Chondrocyte (in vitro differentiated cells): ENCODE data around the gene GARNL3. TPM values are rescaled to one million over a fixed set of nuclear protein-coding genes. Genes with fewer than 3 reads are reported as not detected.

Experiments used
- DNase-seq: peaks from one replicate; pipeline ENCODE4 v3.0.0; 2021; ENCODE audit warnings: mixed read lengths, low spot score
- H3K27ac Mint-ChIP-seq: one replicate; pipeline ENCODE4 v1.8.0; 2021; ENCODE audit warnings: mild to moderate bottlenecking, moderate library complexity, mixed read lengths; ENCODE audit not compliant: unreplicated experiment
- H3K27me3 Mint-ChIP-seq: 2 replicates; pipeline ENCODE4 v1.8.0; 2021; ENCODE audit warnings: low read depth, mixed read lengths
- H3K36me3 Mint-ChIP-seq: 2 replicates; pipeline ENCODE4 v1.8.0; 2021; ENCODE audit warnings: low read depth, mixed read lengths
- H3K4me1 Mint-ChIP-seq: 2 replicates; pipeline ENCODE4 v1.8.0; 2021; ENCODE audit warnings: low read depth, mild to moderate bottlenecking, mixed read lengths
- H3K4me3 Mint-ChIP-seq: one replicate; pipeline ENCODE4 v1.8.0; 2021; ENCODE audit warnings: mild to moderate bottlenecking, moderate library complexity, mixed read lengths; ENCODE audit not compliant: unreplicated experiment
- H3K9me3 Mint-ChIP-seq: 2 replicates; pipeline ENCODE4 v1.8.0; 2021; ENCODE audit warnings: low read depth, mixed read lengths
- total RNA-seq: library from RNA; stranded (reverse); gene quantifications from 3 replicates; pipeline ENCODE4 v1.2.1, GENCODE V29; 2021
- TF ChIP-seq, protein P1 (sequence below): fragments of 200-600 bp; sonication (generic); IDR thresholded peaks from 2 replicates; pipeline ENCODE4 v1.5.0; 2021; ENCODE audit warnings: antibody characterized with exemption, mild to moderate bottlenecking, moderate library complexity

The GARNL3 gene
- total RNA-seq, 1 donor from 2014 or later, result 8.9 TPM

DNA sequence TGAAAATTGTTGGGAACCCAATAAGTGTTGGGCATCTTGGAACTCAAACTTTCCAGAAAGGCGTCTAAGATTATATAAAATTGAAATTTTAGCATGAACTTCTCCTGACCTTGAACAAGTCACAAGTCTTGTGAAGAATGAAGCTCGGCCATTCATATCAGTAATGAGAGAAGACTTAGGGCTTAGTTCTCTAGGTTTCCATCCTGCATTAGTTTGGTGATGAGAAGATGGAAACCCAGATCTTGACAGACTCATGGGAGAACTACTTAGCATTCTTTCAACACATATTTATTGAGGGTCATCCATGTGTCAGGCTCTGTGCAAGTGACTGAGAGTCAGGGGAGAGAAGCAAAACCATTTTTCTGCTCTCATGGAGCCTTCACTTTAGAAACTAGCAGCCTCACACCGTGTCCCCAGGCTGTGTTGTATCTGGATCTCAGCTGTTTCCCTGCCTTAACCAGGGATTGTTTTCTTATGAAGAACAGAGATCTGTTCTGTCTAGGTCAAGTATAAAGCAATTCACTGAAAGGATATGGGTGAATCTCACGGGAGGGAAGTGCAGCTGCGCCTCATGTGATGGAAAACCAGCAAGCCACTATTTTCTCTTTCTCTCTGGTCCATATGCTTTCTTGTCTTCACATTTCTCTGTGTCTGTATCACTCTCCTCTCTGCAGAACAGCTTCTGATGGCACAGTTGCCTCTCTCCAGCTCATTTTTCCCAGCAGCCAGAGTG is 3.4 kb downstream of the GARNL3 start:
- H3K27me3 Mint-ChIP-seq, result no peaks in the 10 kb centered on the region
- no peak overlapping the region for H3K4me3 Mint-ChIP-seq
- TF ChIP-seq, protein P1, sequence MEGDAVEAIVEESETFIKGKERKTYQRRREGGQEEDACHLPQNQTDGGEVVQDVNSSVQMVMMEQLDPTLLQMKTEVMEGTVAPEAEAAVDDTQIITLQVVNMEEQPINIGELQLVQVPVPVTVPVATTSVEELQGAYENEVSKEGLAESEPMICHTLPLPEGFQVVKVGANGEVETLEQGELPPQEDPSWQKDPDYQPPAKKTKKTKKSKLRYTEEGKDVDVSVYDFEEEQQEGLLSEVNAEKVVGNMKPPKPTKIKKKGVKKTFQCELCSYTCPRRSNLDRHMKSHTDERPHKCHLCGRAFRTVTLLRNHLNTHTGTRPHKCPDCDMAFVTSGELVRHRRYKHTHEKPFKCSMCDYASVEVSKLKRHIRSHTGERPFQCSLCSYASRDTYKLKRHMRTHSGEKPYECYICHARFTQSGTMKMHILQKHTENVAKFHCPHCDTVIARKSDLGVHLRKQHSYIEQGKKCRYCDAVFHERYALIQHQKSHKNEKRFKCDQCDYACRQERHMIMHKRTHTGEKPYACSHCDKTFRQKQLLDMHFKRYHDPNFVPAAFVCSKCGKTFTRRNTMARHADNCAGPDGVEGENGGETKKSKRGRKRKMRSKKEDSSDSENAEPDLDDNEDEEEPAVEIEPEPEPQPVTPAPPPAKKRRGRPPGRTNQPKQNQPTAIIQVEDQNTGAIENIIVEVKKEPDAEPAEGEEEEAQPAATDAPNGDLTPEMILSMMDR, result no peak
- no peaks in the 10 kb centered on the region for H3K36me3 Mint-ChIP-seq
- peaks cover 5% of the 10 kb centered on the region for H3K4me1 Mint-ChIP-seq
- H3K9me3 Mint-ChIP-seq, result no peaks in the 10 kb centered on the region
- DNase-seq, result no peak
- H3K27ac Mint-ChIP-seq, result no peak overlapping the region

DNA sequence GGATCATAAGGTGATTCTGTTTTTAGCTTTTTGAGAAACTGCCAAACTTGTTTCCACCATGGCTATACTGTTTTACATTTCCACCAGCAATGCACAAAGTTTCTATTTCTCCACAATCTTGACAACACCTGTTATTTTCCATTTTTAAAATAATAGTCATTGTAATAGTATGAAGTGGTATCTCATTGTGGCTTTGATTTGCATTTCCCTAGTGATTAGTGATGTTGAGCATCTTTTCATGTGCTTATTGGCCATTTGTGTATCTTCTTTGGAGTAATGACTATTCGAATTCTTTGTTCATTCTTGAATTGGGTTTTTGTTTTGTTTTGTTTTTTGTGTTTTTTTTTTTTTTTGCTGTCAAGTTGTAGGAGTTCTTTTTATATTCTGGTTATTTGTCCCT is 4.9 kb downstream of the GARNL3 start:
- Mint-ChIP-seq H3K27ac (no peak overlapping the region), H3K36me3 (no peaks in the 10 kb centered on the region), H3K4me3 (no peak overlapping the region), H3K4me1 (peaks cover 10% of the 10 kb centered on the region), H3K27me3 (no peaks in the 10 kb centered on the region), H3K9me3 (no peaks in the 10 kb centered on the region)
- TF ChIP-seq, protein P1, result no peak
- DNase-seq, result no peak

DNA sequence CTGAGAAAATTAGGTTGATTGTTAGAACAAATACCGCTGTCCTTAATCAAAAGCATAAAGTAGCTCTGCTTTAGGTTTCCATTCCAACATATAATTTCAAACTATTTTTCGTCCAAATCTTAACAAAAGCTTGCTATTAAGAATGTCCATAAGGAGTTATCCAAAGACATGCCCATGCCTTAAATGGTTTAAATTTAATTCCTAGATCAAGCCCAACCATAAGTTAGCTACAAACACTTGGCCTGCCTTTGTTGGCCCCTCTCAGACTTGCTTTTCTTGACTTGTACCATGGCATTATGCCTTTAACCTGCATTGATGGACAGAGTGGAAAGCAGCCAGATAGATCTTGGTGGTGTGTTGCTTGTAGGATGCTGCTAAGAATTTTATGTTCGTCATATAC is 8.8 kb downstream of the GARNL3 start:
- H3K4me1 Mint-ChIP-seq, result peaks cover 7% of the 10 kb centered on the region
- no peaks in the 10 kb centered on the region for H3K27me3 Mint-ChIP-seq
- H3K4me3 Mint-ChIP-seq, result no peak overlapping the region
- no peak overlapping the region for H3K27ac Mint-ChIP-seq
- H3K36me3 Mint-ChIP-seq, result no peaks in the 10 kb centered on the region
- no peaks in the 10 kb centered on the region for H3K9me3 Mint-ChIP-seq
- DNase-seq, result no peak
- TF ChIP-seq, protein P1, result no peak

DNA sequence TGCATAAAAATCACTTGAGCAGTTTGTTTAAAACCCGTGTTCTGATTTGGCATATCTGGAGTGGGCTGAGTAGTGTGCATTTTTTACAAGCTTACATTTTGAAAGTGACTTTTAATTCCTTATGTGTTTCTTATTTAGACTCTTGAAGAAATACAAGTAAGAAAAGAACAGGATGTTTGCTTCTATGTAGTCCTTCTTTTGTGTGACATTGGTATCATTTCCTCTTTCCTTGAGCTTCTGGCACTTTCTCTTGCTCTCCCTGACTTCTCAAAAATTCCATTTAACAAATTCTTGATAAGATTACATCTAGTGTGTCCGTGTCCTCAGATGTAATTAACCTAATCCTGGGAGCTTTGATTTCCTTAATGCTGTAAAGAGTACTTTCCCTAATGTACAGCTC is 12.5 kb downstream of the GARNL3 start:
- TF ChIP-seq, protein P1, result no peak
- Mint-ChIP-seq H3K36me3 (no peaks in the 10 kb centered on the region), H3K27me3 (no peaks in the 10 kb centered on the region), H3K4me1 (peaks cover 6% of the 10 kb centered on the region), H3K9me3 (no peaks in the 10 kb centered on the region), H3K4me3 (no peak overlapping the region), H3K27ac (no peak overlapping the region)
- no peak for DNase-seq

DNA sequence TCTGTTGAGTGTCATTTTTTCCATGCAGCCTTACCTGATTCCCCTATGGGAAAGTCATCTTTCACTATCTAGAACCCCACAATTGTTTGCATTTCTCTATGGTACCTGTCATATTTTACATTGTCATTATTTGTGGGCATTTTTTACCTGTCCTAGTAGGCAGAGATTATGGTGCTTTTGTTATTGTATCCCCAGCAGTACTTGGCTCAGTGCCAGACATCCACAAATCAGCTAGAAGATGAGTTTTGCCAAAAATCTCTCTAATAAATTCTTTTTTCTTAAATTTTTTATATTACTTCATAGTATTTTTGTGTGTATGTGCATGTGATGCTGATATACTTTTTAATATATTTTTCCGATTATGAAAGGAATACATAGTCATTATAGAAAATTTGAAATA is 13.2 kb downstream of the GARNL3 start:
- no peaks in the 10 kb centered on the region for H3K9me3 Mint-ChIP-seq
- no peaks in the 10 kb centered on the region for H3K27me3 Mint-ChIP-seq
- H3K36me3 Mint-ChIP-seq, result no peaks in the 10 kb centered on the region
- H3K4me3 Mint-ChIP-seq, result no peak overlapping the region
- TF ChIP-seq, protein P1, result no peak
- peaks cover 6% of the 10 kb centered on the region for H3K4me1 Mint-ChIP-seq
- no peak for DNase-seq
- no peak overlapping the region for H3K27ac Mint-ChIP-seq
